Endodermal cell (in vitro differentiated cells): ENCODE measurements around the gene FAM83D. TPM values are rescaled to one million over a fixed set of nuclear protein-coding genes. Genes with fewer than 3 reads are reported as not detected.

ENCODE experiments used
- DNase-seq: peaks from one replicate; pipeline ENCODE4 v3.0.0-alpha.2; 2017
- H3K27ac ChIP-seq: 2 replicates; pipeline ENCODE4 v1.5.1; 2013; ENCODE audit warnings: mild to moderate bottlenecking, low read depth, low read length, moderate library complexity
- H3K27me3 ChIP-seq: 2 replicates; pipeline ENCODE4 v1.6.1; 2013; ENCODE audit warnings: mild to moderate bottlenecking, low read length, moderate library complexity; ENCODE audit not compliant: insufficient read depth, control insufficient read depth, poor library complexity, severe bottlenecking
- H3K36me3 ChIP-seq: 2 replicates; pipeline ENCODE4 v1.7.0; 2013; ENCODE audit warnings: mild to moderate bottlenecking, low read length, moderate library complexity; ENCODE audit not compliant: control insufficient read depth, insufficient read depth
- H3K4me1 ChIP-seq: one replicate; pipeline ENCODE4 v1.7.0; 2013; ENCODE audit warnings: low read length; ENCODE audit not compliant: control insufficient read depth, insufficient read depth
- H3K4me3 ChIP-seq: 2 replicates; pipeline ENCODE4 v1.5.1; 2013; ENCODE audit warnings: mild to moderate bottlenecking, low read length, moderate library complexity
- H3K9ac ChIP-seq: 2 replicates; pipeline ENCODE4 v1.6.1; 2013; ENCODE audit warnings: mild to moderate bottlenecking, low read length, moderate library complexity; ENCODE audit not compliant: poor library complexity, severe bottlenecking; ENCODE audit errors: extremely low read depth
- H3K9me3 ChIP-seq: 2 replicates; pipeline ENCODE4 v1.6.1; 2013; ENCODE audit warnings: mild to moderate bottlenecking, low read length, moderate library complexity; ENCODE audit not compliant: control insufficient read depth
- H3K27ac Mint-ChIP-seq: 2 replicates; pipeline ENCODE4 v1.8.0; 2020; ENCODE audit warnings: mixed read lengths
- H3K27me3 Mint-ChIP-seq: 2 replicates; pipeline ENCODE4 v1.8.0; 2021; ENCODE audit warnings: mild to moderate bottlenecking, mixed read lengths; ENCODE audit not compliant: insufficient read depth
- H3K36me3 Mint-ChIP-seq: 2 replicates; pipeline ENCODE4 v1.8.0; 2020; ENCODE audit warnings: low read depth, mixed read lengths
- H3K4me1 Mint-ChIP-seq: 2 replicates; pipeline ENCODE4 v1.8.0; 2020; ENCODE audit warnings: mixed read lengths
- H3K4me3 Mint-ChIP-seq: 2 replicates; pipeline ENCODE4 v1.8.0; 2020; ENCODE audit warnings: mild to moderate bottlenecking, moderate library complexity, mixed read lengths
- H3K9me3 Mint-ChIP-seq: 2 replicates; pipeline ENCODE4 v1.8.0; 2020; ENCODE audit warnings: mild to moderate bottlenecking, mixed read lengths
- WGBS, 2 experiments: methylation state at CpG; one replicate each; pipeline versions ENCODE4 v1.1.5 to v1.1.7; 2013; ENCODE audit warnings: missing lambda C conversion rate in 2 of 2, mixed read lengths in 1 of 2; ENCODE audit not compliant: insufficient coverage in 1 of 2, insufficient read length in 1 of 2; 5-methylcytosine and 5-hydroxymethylcytosine counted together
- total RNA-seq, 2 donors: library from RNA; stranded (reverse); fragmentation: NEBNext Ultra II Directional in 1 of 2; extraction: Animal tissue kit (Norgen Biotek cat#: 25700) in 1 of 2; gene quantifications; 2 replicates in 1 of 2; 3 replicates in 1 of 2; pipeline ENCODE4 v1.2.1, GENCODE V29; 2021
- TF ChIP-seq, protein P1 (sequence below): fragments of 200-600 bp; sonication (generic); conservative IDR thresholded peaks from 2 replicates; pipeline ENCODE4 v1.5.0; 2021; ENCODE audit warnings: antibody characterized with exemption, mild to moderate bottlenecking

The FAM83D gene
- total RNA-seq, 2 donors from 2014 or later: 34.8 to 39.9 TPM

DNA sequence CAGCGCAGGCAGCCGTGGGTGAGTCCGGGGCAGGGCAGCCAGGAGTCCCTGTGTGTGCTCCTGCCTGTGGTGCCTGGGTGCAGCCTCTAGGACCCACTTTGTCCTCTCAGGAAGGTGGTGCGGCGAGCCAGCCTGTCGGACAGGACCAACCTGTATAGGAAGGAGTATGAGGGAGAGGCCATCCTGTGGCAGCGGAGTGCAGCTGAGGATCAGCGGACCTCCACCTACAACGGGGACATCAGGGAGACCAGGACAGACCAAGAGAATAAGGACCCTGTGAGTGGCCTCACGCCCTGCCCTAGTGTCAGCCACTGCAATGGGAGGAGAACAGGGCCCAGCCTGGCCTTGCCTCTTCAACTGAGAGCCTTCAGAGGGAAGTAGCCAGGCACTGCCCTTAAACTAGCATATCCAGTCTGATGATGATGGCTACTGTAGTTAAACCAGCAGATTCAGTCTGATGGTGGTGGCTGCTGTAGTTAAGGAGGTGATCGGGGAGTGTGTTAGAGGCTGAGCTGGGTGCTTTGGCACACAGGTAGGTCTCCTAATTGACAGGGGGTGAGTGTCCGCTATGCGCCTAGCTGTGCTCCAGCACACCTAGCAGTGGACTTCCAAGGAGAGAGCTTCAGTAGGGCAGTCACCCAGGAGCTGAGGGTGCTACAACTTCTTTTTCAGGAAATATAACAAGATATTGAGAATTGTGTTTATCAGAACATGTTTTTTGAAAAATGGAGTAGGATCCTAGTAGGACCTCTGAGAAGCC is 18.1 kb upstream of the FAM83D start:
- no peaks in the 10 kb centered on the region for H3K4me1 Mint-ChIP-seq
- no peaks in the 10 kb centered on the region for H3K27me3 Mint-ChIP-seq
- no peak overlapping the region for H3K4me3 ChIP-seq
- no peak for DNase-seq
- H3K27ac Mint-ChIP-seq: no peak overlapping the region
- TF ChIP-seq, protein P1, sequence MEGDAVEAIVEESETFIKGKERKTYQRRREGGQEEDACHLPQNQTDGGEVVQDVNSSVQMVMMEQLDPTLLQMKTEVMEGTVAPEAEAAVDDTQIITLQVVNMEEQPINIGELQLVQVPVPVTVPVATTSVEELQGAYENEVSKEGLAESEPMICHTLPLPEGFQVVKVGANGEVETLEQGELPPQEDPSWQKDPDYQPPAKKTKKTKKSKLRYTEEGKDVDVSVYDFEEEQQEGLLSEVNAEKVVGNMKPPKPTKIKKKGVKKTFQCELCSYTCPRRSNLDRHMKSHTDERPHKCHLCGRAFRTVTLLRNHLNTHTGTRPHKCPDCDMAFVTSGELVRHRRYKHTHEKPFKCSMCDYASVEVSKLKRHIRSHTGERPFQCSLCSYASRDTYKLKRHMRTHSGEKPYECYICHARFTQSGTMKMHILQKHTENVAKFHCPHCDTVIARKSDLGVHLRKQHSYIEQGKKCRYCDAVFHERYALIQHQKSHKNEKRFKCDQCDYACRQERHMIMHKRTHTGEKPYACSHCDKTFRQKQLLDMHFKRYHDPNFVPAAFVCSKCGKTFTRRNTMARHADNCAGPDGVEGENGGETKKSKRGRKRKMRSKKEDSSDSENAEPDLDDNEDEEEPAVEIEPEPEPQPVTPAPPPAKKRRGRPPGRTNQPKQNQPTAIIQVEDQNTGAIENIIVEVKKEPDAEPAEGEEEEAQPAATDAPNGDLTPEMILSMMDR: no peak
- no peak overlapping the region for H3K9ac ChIP-seq
- H3K36me3 ChIP-seq: peaks cover 61% of the 10 kb centered on the region
- no peaks in the 10 kb centered on the region for H3K27me3 ChIP-seq
- H3K4me1 ChIP-seq: no peaks in the 10 kb centered on the region
- H3K36me3 Mint-ChIP-seq: peaks cover 59% of the 10 kb centered on the region
- no peak overlapping the region for H3K27ac ChIP-seq
- peaks cover 16% of the 10 kb centered on the region for H3K9me3 ChIP-seq
- whole genome bisulfite sequencing, 2 experiments: 93 to 97% methylated on average over 10 to 13 of the region's 13 CpGs
- H3K9me3 Mint-ChIP-seq: no peaks in the 10 kb centered on the region
- H3K4me3 Mint-ChIP-seq: no peak overlapping the region

DNA sequence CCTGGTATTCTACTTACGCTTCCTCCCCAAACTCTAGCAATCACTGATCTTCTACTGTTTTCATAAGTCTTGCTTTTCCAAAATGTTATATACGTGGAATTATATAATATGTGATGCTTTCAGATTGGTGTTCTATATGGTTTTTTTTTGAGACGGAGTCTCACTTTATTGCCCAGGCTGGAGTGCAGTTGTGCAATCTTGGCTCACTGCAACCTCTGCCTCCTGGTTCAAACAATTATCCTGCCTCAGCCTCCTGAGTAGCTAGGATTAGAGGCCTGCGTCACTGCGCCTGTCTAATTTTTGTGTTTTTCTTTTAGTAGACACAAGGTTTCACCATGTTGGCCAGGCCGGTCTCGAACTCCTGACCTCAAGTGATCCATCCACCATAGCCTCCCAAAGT is 10.9 kb upstream of the FAM83D start:
- peaks cover 38% of the 10 kb centered on the region for H3K36me3 ChIP-seq
- Mint-ChIP-seq H3K36me3 (peaks cover 19% of the 10 kb centered on the region), H3K4me3 (no peak overlapping the region), H3K27me3 (no peaks in the 10 kb centered on the region), H3K9me3 (no peaks in the 10 kb centered on the region), H3K27ac (no peak overlapping the region), H3K4me1 (peaks cover 3% of the 10 kb centered on the region)
- no peaks in the 10 kb centered on the region for H3K9me3 ChIP-seq
- H3K4me3 ChIP-seq: no peak overlapping the region
- WGBS, 2 experiments: 93 to 95% methylated on average over 6 to 7 of the region's 7 CpGs
- no peak overlapping the region for H3K9ac ChIP-seq
- H3K27me3 ChIP-seq: no peaks in the 10 kb centered on the region
- H3K27ac ChIP-seq: no peak overlapping the region
- TF ChIP-seq, protein P1: no peak
- H3K4me1 ChIP-seq: no peaks in the 10 kb centered on the region
- DNase-seq: no peak

DNA sequence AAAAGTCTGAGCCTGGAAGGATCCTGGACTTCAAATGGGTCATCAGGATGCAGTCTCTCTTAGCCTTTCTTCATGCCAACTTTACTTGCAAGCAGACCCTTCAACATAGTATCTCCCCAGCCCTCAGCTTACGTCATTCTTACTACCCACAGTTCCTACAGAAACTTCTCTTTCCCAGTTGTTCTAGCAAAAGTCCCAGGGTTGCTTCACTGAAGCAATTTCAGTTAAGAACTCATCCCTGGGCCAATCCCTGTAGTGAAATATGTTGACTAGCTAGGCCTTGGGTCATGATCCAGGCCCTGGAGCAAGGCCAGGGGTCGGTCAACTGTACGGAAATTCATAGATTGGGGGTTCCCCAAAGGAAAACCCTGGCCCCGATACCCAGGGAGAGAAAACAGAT is 8.6 kb upstream of the FAM83D start:
- Mint-ChIP-seq H3K4me1 (peaks cover 3% of the 10 kb centered on the region), H3K27ac (no peak overlapping the region), H3K36me3 (peaks cover 19% of the 10 kb centered on the region), H3K4me3 (no peak overlapping the region), H3K27me3 (no peaks in the 10 kb centered on the region), H3K9me3 (no peaks in the 10 kb centered on the region)
- Histone ChIP-seq H3K9me3 (no peaks in the 10 kb centered on the region), H3K4me3 (no peak overlapping the region), H3K4me1 (no peaks in the 10 kb centered on the region), H3K27me3 (no peaks in the 10 kb centered on the region), H3K36me3 (peaks cover 41% of the 10 kb centered on the region), H3K27ac (no peak overlapping the region), H3K9ac (no peak overlapping the region)
- DNase-seq: no peak
- TF ChIP-seq, protein P1: no peak
- WGBS, 2 experiments: 85 to 94% methylated on average over 3 to 4 of the region's 4 CpGs
